ENCODE measurements around the gene CEP57.
"Not testable (repeated sequence)": the region's sequence is repeated elsewhere in the genome, so short reads cannot be mapped to it uniquely, and the experiment has no call there.

GRCh38 chr11:95806464-95806863 lies 16.2 kb downstream of the CEP57 start:
- TF ChIP-seq CTCF, POLR2A (IDR thresholded peaks at IDR 0.05): not testable (repeated sequence)

Measured in thyroid gland (tissue), 4 donors.